Measurements from ENCODE around the gene NTM.

NTM gene

GRCh38 chr11:131373095-131373725 is 2.8 kb downstream of the NTM start:
- no peak for DNase-seq

DNA sequence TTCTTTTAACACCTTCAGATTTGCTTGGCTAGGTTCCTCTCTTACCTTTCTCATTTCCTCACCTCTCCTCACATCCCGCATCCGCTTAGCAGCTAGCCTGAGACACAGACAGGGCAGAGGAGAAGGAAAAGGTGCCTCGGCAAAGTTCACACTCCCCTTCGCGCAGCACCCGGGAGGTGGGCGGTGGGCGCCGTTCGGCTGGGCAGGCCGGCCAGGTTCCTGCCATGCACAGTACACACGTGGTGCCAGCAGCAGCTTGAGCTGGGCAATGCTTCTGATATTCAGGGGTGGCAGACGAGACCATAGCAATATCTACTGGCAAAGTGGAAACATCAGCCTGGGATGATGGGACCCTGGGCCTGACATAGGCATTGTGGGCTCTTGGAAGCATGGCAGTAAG is 3.3 kb downstream of the NTM start:
- no peak for DNase-seq

DNA sequence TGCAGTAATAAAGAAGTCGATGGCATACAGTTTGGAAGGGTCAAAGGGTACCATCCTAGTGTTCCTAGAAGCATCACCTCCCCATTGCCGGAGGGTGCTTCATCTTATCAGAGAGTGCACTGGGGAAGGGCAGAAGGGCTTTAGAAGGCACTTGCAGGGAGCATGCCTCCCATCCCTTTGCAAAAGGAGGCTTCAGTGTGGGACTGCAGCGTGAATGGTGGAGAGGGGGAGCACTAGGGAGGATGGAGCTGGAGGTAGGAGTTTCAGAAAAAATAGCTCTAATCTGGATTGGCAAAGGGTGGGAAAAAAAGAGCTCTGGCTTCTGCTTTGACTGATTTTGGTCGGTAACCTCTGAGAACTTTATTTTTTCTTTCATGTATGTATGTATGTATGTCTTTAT is 5.0 kb downstream of the NTM start:
- DNase-seq: no peak

DNA sequence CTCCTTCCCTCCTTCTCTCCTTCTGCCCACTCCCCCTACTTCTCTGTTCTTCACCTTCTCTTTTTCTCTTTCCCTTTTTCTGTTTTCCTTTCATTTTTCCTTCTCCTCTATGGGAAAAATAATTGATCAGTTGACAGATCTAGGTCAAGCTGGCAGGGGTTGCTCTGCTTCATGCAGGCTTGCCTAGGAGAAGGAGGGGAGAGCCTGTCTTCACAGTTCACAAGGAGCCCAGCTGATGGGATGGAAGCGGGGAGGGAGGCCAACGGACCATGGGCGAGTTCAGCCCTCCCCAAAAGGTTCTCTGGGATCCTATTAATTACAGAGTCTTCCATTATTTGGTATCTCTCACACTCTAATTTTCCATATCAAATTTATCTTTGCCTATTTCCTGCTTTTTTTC is 5.5 kb downstream of the NTM start:
- no peak for DNase-seq

DNA sequence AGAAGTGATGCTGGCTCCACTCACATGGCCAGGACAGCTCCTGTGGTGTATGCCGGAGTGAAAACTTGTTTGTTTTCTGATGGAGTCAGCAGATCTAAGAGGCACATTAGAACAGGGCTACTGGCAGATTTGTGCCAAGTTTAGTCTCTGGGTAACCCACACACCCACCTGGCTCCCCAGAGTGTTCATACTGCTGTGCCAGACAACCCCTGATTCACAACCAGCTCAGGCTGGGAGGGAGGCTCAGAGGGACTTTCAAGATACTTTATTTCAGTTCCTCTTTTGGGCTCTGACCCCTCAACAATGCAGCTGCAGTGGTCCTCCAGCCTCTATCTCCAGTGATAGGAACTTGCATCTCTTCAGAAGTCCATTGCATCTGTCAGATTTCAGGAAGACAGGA is 8.5 kb downstream of the NTM start:
- DNase-seq: no peak

DNA sequence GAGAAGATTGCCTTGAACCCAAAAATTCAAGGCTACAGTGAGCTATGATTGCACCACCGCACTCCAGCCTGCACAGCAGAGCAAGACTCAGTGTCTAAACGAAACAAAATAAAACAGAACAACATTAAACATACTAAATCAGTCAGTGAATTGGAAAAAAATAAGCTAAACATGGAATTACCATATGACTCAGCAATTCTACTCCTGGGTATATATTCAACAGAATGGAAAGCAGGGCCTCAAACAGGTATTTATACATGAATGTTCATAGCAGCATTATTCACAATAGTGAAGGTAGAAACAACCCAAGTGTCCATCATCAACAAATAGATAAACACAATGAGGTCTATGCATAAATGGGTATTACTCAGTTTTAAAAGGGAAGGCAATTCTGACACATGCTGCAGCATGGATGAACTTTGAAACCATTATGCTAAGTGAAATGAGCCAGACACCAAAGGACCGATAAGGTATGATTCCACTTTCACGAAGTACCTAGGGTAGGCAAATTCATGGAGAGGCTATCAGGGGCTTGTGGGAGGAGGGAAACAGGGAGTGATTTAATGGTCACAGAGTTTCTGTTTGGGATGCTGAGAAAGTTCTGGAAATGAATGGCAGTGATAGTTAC is 15.5 kb downstream of the NTM start:
- no peak for DNase-seq

GRCh38 chr11:131386408-131386807 is 16.0 kb downstream of the NTM start:
- DNase-seq: no peak

DNA sequence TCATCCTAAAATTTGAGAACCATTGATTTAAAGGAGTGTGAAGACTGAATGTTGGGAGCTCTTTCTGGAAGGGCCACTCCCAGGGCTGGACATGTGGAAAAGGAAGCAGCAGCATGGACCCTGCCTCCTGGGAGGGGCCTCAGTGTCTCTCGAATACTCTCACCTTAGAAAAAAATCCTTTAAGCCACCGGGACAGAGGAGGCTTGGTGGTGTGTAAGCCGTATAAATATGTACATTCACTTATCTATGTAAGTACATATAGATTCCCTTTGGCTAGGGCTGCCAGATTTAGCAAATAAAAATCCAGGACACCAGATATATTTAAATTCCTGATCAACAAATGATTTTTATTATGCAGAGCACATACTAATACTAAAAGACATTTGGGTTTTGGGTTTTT is 17.6 kb downstream of the NTM start:
- no peak for DNase-seq

GRCh38 chr11:131389582-131389981 is 19.2 kb downstream of the NTM start:
- DNase-seq: no peak

DNA sequence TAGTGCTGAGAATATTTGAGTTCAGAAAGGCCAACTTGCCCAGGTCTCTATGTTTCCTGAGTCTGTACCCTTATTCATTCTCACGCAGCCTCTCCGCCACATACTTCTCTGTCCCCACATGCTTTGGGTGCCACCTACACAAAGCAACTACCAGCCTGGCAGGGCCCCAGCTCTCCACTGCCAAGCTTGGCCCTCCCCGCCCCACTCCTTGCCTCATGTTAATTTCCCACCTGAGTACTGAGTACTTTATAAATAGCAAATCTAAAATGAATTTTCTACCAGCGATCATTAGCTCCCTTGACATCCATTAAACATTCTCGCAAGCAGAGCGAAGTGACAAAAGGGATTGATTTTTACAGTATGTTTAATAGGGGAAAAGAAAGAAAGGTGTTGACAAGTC is 20.8 kb downstream of the NTM start:
- DNase-seq: no peak

DNA sequence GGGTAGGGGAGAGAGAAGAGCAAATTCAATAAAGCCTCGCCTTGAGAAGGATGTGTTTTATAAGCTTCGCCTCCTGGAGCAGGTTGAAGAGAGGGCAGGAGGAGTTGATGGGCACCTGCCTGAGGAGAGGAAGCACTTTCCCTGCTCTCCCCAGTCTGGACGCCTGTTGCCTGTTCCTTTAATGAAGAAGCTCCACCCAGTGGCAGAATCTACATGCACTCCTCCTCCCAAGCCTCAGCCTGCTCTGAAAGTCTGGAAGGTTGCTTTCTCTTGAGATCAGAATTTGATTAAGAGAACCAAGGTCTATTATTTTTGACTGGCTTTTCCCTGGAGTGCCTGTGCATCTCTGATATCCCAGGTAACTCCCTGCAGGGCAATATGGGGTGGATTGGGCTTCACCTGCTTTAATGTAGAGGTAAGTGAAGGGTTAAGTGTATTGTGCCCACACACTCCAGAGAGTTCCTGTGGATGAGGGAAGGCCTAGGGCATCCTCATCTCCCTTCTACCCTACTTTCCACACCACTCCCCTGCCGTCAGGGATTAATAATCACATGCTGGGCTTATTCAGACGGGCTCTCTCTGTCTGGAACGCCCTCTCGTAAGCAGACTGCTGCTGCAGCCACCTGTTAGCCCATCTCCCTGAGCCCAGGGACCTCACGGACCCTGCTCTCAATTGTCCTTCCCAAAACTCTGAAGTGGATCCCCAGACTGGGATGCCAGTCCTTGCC is 22.3 kb downstream of the NTM start:
- DNase-seq: no peak

DNA sequence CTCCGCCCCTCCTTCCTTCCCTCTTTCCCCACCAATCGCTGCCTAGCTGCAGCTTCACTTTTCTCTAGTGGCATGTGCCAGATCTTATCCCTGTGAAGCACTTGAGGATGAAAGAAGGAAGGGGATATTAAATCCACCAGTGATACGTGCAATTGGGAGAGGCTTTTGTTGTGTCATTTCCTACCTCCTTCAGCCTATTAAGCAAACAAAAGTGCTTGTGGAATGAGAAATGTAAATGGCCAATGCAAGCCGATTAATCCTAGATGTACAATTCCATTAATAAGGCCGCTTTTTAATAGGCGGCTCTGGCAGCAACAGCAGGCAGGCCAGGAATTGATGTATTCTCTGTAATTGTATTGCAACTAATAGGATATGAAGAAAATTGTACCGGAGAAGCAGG is 23.3 kb downstream of the NTM start:
- DNase-seq: no peak

GRCh38 chr11:131397675-131398074 is 27.3 kb downstream of the NTM start:
- no peak for DNase-seq

DNA sequence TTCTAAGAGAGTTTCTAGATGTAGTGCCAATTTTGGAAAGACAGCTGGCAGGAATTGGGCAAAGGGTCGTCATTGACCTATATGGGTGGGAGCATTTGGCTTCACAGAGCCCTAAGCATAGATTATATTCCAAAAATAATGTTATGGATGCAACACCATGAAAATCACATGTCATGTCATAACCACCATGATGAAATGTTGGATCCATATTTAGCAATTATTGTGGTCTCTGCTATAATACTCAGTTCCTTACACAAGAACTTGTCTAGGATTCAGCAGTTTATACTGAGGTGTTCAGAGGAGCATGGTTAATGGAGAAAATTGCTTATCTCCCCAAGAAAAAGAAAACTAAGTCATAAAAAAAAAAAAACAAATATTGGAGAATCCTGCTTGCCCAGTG is 31.6 kb downstream of the NTM start:
- DNase-seq: no peak

GRCh38 chr11:131404010-131404409 is 33.6 kb downstream of the NTM start:
- DNase-seq: no peak

DNA sequence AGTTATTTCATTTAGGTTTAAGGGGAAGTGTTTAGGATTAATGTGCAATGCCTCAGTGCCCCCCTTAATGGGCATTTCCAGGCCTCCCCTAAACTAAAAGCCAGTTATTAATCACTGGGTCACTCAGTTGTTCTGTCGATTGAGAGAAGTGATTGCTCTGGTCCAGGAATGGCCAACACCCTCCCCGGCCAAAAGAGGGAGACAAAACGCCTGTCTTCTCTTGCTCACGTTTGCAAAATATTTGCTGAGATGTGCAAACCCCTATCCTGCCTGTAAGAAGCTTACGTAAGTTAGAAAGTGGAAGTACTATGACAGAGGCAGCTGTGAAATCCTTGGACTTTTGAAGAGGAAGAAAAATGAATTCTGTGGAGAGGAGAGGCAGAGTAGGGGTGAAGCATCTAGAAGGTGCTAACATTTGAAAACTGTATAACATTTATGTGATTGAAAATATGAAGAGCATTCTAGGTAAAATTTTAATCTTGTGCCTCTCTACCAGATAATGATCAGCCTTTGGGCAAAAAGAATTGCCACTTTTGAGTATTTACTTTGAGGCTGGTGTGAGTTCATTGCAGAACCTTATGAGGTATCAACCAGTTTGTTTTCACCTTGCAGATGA is 37.7 kb downstream of the NTM start:
- peak; percentile 25 for DNase-seq

DNA sequence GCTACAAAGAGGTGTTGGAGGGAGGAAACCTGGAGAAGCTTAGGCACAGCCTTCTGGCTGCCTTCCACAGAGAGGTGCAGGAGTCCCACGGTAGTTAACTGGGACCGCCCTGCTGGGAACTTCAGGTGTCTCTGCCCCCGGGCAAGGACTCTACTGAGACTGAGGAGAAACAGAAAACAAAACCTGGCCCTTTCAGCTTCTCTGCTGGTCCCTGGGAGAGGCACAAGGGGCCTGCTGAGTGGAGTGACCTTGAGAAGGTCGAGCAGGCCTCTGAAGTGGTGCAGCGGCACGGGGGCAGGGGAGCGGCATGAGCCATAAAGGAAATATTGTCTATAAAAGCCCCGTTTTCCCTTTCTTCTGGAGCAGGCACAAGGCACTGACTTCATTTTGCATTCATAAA is 38.9 kb downstream of the NTM start:
- DNase-seq: no peak

DNA sequence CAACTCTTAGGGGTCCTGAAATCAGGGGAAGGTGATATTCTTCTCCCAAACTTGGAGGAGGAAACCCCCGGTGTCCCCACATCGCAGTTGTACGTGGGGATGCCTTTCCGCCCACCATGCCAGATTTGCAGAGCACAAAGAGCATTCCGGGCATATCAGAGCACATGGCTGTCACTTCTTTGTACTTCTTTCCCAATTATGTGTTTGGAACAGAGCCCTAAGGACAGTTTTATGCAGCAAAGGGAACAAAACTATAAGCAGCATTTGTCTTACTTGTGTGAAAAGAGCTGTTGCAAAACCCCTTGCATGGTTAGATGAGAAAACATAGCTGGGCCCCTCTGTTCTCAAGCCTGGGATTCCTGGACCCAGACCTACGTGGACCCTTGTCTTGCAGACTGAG is 41.2 kb downstream of the NTM start:
- DNase-seq: no peak

DNA sequence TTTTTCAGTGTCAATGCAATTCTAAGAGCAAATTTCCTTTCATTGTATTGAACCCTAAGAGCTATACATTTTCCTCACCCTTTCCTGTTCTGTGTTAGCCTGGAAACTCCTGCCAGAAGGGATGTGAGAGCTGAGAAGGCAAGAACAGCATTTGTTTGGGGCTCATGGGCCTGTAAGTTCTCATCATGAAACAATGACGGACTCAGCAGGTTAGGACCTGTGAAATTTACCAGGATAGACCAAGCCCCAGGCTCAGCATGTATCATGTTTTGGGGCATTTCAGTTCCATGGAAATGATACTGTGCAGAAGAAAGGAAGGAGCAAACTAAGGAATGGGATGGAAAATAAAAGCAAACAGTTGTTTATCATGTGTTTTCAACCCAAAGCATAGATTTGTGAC is 41.6 kb downstream of the NTM start:
- no peak for DNase-seq

DNA sequence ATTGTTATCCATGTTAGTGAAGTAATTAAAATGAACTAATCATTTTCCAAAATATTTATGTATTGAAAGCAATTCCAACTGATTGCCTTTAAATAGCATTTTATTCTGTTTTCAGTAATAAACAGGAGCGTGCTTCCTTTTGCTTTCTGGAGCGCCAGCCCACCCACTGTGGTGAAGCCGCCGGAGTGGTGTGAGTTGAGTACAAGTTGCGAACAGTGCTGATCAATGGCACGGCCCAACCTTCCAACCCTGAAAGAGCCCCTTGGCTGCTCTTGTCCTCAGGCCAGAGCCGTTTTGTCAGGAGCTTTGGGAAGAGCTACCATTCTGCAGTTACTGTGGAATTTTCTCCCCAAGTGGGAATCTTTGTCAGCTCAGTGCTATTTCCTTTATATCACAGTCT is 42.8 kb downstream of the NTM start:
- DNase-seq: no peak

GRCh38 chr11:131418189-131418588 is 47.8 kb downstream of the NTM start:
- DNase-seq: no peak

DNA sequence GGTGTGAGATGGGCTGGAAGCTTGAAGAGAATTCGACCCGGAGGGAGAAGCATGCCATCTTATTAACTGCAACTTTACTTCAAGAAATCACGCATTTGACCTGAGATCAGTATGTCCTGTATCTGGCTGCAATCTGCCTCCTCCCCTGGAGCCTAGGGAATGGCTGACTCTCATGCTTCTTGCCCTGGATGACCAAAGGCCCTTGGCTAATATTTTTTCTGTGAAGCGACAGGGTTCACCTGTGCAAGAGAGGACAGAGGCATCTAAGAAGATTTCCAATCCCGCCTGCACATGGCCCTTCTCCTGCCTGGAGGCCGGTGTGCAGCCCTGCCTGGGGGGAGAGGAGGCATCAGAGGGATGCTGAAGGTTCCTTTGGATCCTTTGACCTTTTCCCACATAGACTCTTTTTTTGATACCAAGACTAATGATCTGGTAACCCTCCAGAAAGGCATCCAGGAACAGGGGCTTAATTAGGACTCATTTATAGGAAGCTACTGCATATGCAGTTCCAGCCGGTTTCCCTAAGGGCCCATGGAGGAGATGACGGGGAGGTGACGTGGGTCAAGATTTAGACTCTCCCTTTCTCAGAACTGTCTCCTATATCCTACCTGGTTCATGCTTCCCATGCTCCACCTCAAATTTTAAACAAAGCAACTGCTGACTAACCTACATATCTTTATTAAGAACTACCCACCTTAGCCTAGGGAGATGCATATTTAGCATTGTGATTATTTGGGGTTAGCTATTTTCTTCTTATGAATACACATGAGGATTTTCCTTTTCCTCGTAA is 50.8 kb downstream of the NTM start:
- DNase-seq: no peak

- DNase-seq: no peak
Observed at GRCh38 chr11:131422029-131422428, 51.6 kb downstream of the NTM start.

All from activated CD4-positive, alpha-beta T cell treated with anti-CD3 and anti-CD28 coated beads, Interleukin-2, amount 50 U/mL, for 16 hours (primary cell).